HEK293 (cell line): ENCODE results near the gene ZNF653.
A peak's percentile ranks its signal among the peaks of the same experiment; 100 is the strongest.

Experiments used
- GLI4 ChIP-seq: fragments of 450-650 bp; formaldehyde crosslinking; IDR thresholded peaks from 2 replicates; pipeline ENCODE4 v1.5.1; 2016; ENCODE audit warnings: missing biosample characterization, missing genetic modification characterization
- HOXD13 ChIP-seq: sonication (generic); formaldehyde crosslinking; IDR thresholded peaks from 2 replicates; pipeline ENCODE4 v1.8.0; 2022; ENCODE audit warnings: missing genetic modification reagents, borderline replicate concordance
- INSM2 ChIP-seq: fragments of 450-650 bp; formaldehyde crosslinking; IDR thresholded peaks from 2 replicates; pipeline ENCODE4 v1.5.1; 2016; ENCODE audit warnings: missing biosample characterization, missing genetic modification characterization
- KLF8 ChIP-seq: fragments of 450-650 bp; formaldehyde crosslinking; IDR thresholded peaks from 2 replicates; pipeline ENCODE4 v1.5.1; 2016; ENCODE audit warnings: missing biosample characterization, missing genetic modification characterization
- KLF9 ChIP-seq: fragments of 450-650 bp; formaldehyde crosslinking; IDR thresholded peaks from 2 replicates; pipeline ENCODE4 v1.5.1; 2016; ENCODE audit warnings: missing biosample characterization, missing genetic modification characterization, low read depth
- MEIS1 ChIP-seq: sonication (generic); formaldehyde crosslinking; IDR thresholded peaks from 2 replicates; pipeline ENCODE4 v1.8.1; 2022; ENCODE audit warnings: missing genetic modification reagents, mild to moderate bottlenecking, borderline replicate concordance
- PBX3 ChIP-seq: sonication (generic); formaldehyde crosslinking; IDR thresholded peaks from 2 replicates; pipeline ENCODE4 v1.8.1; 2022; ENCODE audit warnings: mild to moderate bottlenecking, moderate library complexity, missing genetic modification reagents
- SCRT2 ChIP-seq: fragments of 450-650 bp; formaldehyde crosslinking; IDR thresholded peaks from 2 replicates; pipeline ENCODE4 v1.5.1; 2016; ENCODE audit warnings: missing biosample characterization, missing genetic modification characterization
- TRIM28 ChIP-seq: IDR thresholded peaks from 2 replicates; pipeline ENCODE4 v1.6.1; 2011; ENCODE audit warnings: low read length, control low read depth, borderline replicate concordance
- ZBTB6 ChIP-seq: fragments of 450-650 bp; formaldehyde crosslinking; IDR thresholded peaks from 2 replicates; pipeline ENCODE4 v1.5.1; 2017; ENCODE audit warnings: missing biosample characterization, missing genetic modification characterization
- ZBTB7A ChIP-seq: fragments of 450-650 bp; formaldehyde crosslinking; IDR thresholded peaks from 2 replicates; pipeline ENCODE4 v1.5.1; 2016; ENCODE audit warnings: low read depth, missing biosample characterization, missing genetic modification characterization
- ZFHX2 ChIP-seq: fragments of 450-650 bp; formaldehyde crosslinking; conservative IDR thresholded peaks from 2 replicates; pipeline ENCODE4 v1.5.1; 2016; ENCODE audit warnings: missing biosample characterization, missing genetic modification characterization
- ZFP41 ChIP-seq: fragments of 450-650 bp; formaldehyde crosslinking; IDR thresholded peaks from 2 replicates; pipeline ENCODE4 v1.5.1; 2016; ENCODE audit warnings: missing biosample characterization, missing genetic modification characterization, borderline replicate concordance
- ZFP69B ChIP-seq: fragments of 450-650 bp; formaldehyde crosslinking; IDR thresholded peaks from 2 replicates; pipeline ENCODE4 v1.5.1; 2016; ENCODE audit warnings: missing biosample characterization, missing genetic modification characterization
- ZIC2 ChIP-seq: fragments of 450-650 bp; formaldehyde crosslinking; IDR thresholded peaks from 2 replicates; pipeline ENCODE4 v1.5.1; 2016; ENCODE audit warnings: missing biosample characterization, missing genetic modification characterization
- ZNF112 ChIP-seq: fragments of 450-650 bp; formaldehyde crosslinking; IDR thresholded peaks from 2 replicates; pipeline ENCODE4 v1.5.0; 2017; ENCODE audit warnings: missing biosample characterization, missing genetic modification characterization
- ZNF121 ChIP-seq: fragments of 450-650 bp; formaldehyde crosslinking; IDR thresholded peaks from 2 replicates; pipeline ENCODE4 v1.5.1; 2016; ENCODE audit warnings: missing biosample characterization, missing genetic modification characterization
- ZNF132 ChIP-seq: fragments of 450-650 bp; formaldehyde crosslinking; IDR thresholded peaks from 2 replicates; pipeline ENCODE4 v1.5.1; 2017; ENCODE audit warnings: missing biosample characterization, missing genetic modification characterization, borderline replicate concordance
- ZNF146 ChIP-seq: fragments of 450-650 bp; formaldehyde crosslinking; IDR thresholded peaks from 2 replicates; pipeline ENCODE4 v1.5.1; 2016; ENCODE audit warnings: missing biosample characterization, missing genetic modification characterization
- ZNF184 ChIP-seq: fragments of 450-650 bp; IDR thresholded peaks from 2 replicates; pipeline ENCODE4 v1.5.1; 2018; ENCODE audit warnings: missing biosample characterization, mild to moderate bottlenecking, missing genetic modification characterization
- ZNF19 ChIP-seq: fragments of 450-650 bp; formaldehyde crosslinking; IDR thresholded peaks from 2 replicates; pipeline ENCODE4; 2016; ENCODE audit warnings: missing biosample characterization, missing genetic modification characterization, low read depth
- ZNF211 ChIP-seq: fragments of 450-650 bp; formaldehyde crosslinking; IDR thresholded peaks from 2 replicates; pipeline ENCODE4 v1.5.1; 2016; ENCODE audit warnings: low read depth, missing biosample characterization, missing genetic modification characterization
- ZNF24 ChIP-seq: fragments of 450-650 bp; formaldehyde crosslinking; IDR thresholded peaks from 2 replicates; pipeline ENCODE4 v1.5.1; 2016; ENCODE audit warnings: missing biosample characterization, missing genetic modification characterization
- ZNF280C ChIP-seq: fragments of 450-650 bp; formaldehyde crosslinking; IDR thresholded peaks from 2 replicates; pipeline ENCODE4 v1.5.1; 2016; ENCODE audit warnings: missing biosample characterization, missing genetic modification characterization
- ZNF391 ChIP-seq: fragments of 450-650 bp; formaldehyde crosslinking; IDR thresholded peaks from 2 replicates; pipeline ENCODE4 v1.5.1; 2016; ENCODE audit warnings: low read depth, missing biosample characterization, missing genetic modification characterization, borderline replicate concordance
- ZNF394 ChIP-seq: fragments of 450-650 bp; formaldehyde crosslinking; IDR thresholded peaks from 2 replicates; pipeline ENCODE4 v1.5.1; 2016; ENCODE audit warnings: missing biosample characterization, missing genetic modification characterization, mild to moderate bottlenecking, moderate library complexity, borderline replicate concordance
- ZNF488 ChIP-seq: fragments of 450-650 bp; formaldehyde crosslinking; IDR thresholded peaks from 2 replicates; pipeline ENCODE4 v1.5.1; 2016; ENCODE audit warnings: missing biosample characterization, missing genetic modification characterization
- ZNF549 ChIP-seq: fragments of 450-650 bp; IDR thresholded peaks from 2 replicates; pipeline ENCODE4 v1.5.1; 2018; ENCODE audit warnings: missing biosample characterization, missing genetic modification characterization, mild to moderate bottlenecking, inconsistent platforms, moderate library complexity
- ZNF585B ChIP-seq: fragments of 450-650 bp; formaldehyde crosslinking; IDR thresholded peaks from 2 replicates; pipeline ENCODE4 v1.5.1; 2016; ENCODE audit warnings: missing biosample characterization, missing genetic modification characterization
- ZNF658 ChIP-seq: fragments of 450-650 bp; formaldehyde crosslinking; IDR thresholded peaks from 2 replicates; pipeline ENCODE4; 2016; ENCODE audit warnings: missing biosample characterization, missing genetic modification characterization
- ZNF747 ChIP-seq: fragments of 450-650 bp; formaldehyde crosslinking; IDR thresholded peaks from 2 replicates; pipeline ENCODE4 v1.5.1; 2016; ENCODE audit warnings: missing biosample characterization, missing genetic modification characterization
- TF ChIP-seq, protein P1 (sequence below): fragments of 450-650 bp; formaldehyde crosslinking; IDR thresholded peaks from 2 replicates; pipeline ENCODE4 v1.5.1; 2017; ENCODE audit warnings: missing biosample characterization, missing genetic modification characterization

The ZNF653 gene

DNA sequence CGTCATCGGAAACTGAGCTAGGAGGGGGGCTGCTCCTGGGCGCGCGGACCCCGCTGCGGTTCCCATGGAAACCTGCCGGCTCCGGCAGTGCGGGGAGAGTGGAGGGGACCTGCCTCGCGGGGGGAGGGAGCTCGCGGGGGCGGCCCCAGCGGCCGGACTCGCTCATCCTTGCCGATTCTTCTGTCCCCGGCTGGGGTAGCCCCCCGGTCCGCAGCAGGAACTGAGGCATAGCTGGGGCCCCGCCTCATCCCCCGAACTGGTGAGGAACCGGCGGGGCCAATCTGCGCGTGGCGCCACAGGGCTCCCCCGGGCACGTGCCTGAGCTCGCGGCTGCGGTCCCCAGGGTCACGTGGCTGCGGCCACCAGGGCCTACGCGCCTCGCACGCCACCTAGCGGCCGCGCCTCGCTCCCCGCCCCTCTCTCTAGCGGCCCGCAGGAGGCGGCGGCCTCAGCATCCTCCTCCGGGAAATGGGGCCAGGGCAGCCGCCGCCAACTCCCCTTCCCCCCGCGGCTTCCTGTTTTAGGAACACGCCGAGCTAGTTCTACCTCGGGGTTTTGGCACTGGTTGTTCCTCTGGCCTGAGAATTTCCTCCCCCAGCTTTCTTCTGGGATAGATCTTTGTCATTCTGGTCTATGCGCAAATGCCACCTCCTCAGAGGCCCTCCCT is 23.1 kb downstream of the ZNF653 start (continued):
- TF ChIP-seq ZNF549 (tag by site-specific recombination) (no peak), ZNF747 (no peak), ZIC2 (tag by site-specific recombination) (peak; percentile 92), PBX3 (CRISPR knock-in tag) (peak; percentile 68; the same call in 1 of the 2 replicates), GLI4 (no peak), KLF9 (tag by site-specific recombination) (peak; percentile 87), ZNF488 (no peak), ZNF132 (tag by site-specific recombination) (no peak), ZNF19 (tag by site-specific recombination) (no peak), ZNF24 (tag by site-specific recombination) (0 out of 2 replicates have a peak, but pooled peaks have one; percentile 52), ZNF391 (peak; percentile 90; the same call in 1 of the 2 replicates), ZNF658 (no peak), ZNF280C (no peak), SCRT2 (tag by site-specific recombination) (peak; percentile 63; the same call in 1 of the 2 replicates), INSM2 (tag by site-specific recombination) (peak; percentile 75), TRIM28 (no peak; the same call in 1 of the 2 replicates), ZNF184 (tag by site-specific recombination) (peak; percentile 33; the same call in 1 of the 2 replicates), ZNF112 (tag by site-specific recombination) (no peak), ZNF211 (no peak), ZBTB6 (tag by site-specific recombination) (no peak), ZFP69B (tag by site-specific recombination) (peak; percentile 95), ZFHX2 (tag by site-specific recombination) (peak; percentile 71), ZNF121 (peak; percentile 81), KLF8 (tag by site-specific recombination) (peak; percentile 90), ZFP41 (tag by site-specific recombination) (no peak), ZNF585B (tag by site-specific recombination) (no peak), ZNF394 (tag by site-specific recombination) (peak; percentile 64; the same call in 1 of the 2 replicates), HOXD13 (CRISPR knock-in tag) (no peak), MEIS1 (CRISPR knock-in tag) (no peak), ZBTB7A (tag by site-specific recombination) (peak; percentile 95), ZNF146 (tag by site-specific recombination) (peak; percentile 10; the same call in 1 of the 2 replicates)
- TF ChIP-seq, protein P1, sequence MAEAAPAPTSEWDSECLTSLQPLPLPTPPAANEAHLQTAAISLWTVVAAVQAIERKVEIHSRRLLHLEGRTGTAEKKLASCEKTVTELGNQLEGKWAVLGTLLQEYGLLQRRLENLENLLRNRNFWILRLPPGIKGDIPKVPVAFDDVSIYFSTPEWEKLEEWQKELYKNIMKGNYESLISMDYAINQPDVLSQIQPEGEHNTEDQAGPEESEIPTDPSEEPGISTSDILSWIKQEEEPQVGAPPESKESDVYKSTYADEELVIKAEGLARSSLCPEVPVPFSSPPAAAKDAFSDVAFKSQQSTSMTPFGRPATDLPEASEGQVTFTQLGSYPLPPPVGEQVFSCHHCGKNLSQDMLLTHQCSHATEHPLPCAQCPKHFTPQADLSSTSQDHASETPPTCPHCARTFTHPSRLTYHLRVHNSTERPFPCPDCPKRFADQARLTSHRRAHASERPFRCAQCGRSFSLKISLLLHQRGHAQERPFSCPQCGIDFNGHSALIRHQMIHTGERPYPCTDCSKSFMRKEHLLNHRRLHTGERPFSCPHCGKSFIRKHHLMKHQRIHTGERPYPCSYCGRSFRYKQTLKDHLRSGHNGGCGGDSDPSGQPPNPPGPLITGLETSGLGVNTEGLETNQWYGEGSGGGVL (tag by site-specific recombination): peak; percentile 69
